Transverse colon (tissue), 4 donors: ENCODE results near the gene MMP19. TPM values are rescaled to one million over a fixed set of nuclear protein-coding genes. Genes with fewer than 3 reads are reported as not detected.
A peak's percentile ranks its signal among the peaks of the same experiment; 100 is the strongest.

Experiments
- DNase-seq: peaks from one replicate; pipeline ENCODE4 v3.0.0-alpha.2; 2019
- H3K27ac ChIP-seq, 4 donors: fragments of 200-600 bp; sonication (generic); 2 replicates each; pipeline ENCODE4 v1.5.1; 2016 to 2018; ENCODE audit warnings: inconsistent platforms in 4 of 4
- H3K27me3 ChIP-seq: fragments of 200-600 bp; sonication (generic); 2 replicates; pipeline ENCODE4 v1.5.1; 2017; ENCODE audit warnings: inconsistent platforms
- H3K36me3 ChIP-seq, 4 donors: fragments of 200-600 bp; sonication (generic); 2 replicates each; pipeline ENCODE4 v1.5.1; 2017 to 2019; ENCODE audit warnings: inconsistent platforms in 4 of 4
- H3K4me1 ChIP-seq, 4 donors: fragments of 200-600 bp; sonication (generic); 2 replicates each; pipeline ENCODE4 v1.5.1; 2017 to 2020; ENCODE audit warnings: inconsistent platforms in 4 of 4
- H3K4me3 ChIP-seq, 4 donors: fragments of 200-600 bp; sonication (generic); 1 replicate in 1 of 4; 2 replicates in 3 of 4; pipeline versions ENCODE4 v1.5.1 to v1.6.1; 2017 to 2019; ENCODE audit warnings: inconsistent platforms in 4 of 4
- H3K9me3 ChIP-seq, 2 donors: fragments of 200-600 bp; sonication (generic); 2 replicates each; pipeline ENCODE4 v1.5.1; 2017 to 2019; ENCODE audit warnings: inconsistent platforms in 2 of 2
- CTCF ChIP-seq, 5 experiments: fragments of 200-600 bp in 3 of 5; fragments of 450-650 bp in 2 of 5; sonication (generic) in 3 of 5; IDR thresholded peaks; 1 replicate in 2 of 5; 2 replicates in 3 of 5; pipeline ENCODE4 v1.5.1; 2016 to 2017; ENCODE audit warnings: antibody characterized with exemption in 5 of 5, inconsistent platforms in 3 of 5, mild to moderate bottlenecking in 2 of 5, moderate library complexity in 1 of 5
- EP300 ChIP-seq: sonication (generic); formaldehyde crosslinking; IDR thresholded peaks from one replicate; pipeline ENCODE4 v1.6.1; 2017; ENCODE audit warnings: antibody characterized with exemption, low read depth
- POLR2A ChIP-seq: fragments of 450-650 bp; IDR thresholded peaks from one replicate; pipeline ENCODE4 v1.6.1; 2016; ENCODE audit warnings: antibody characterized with exemption, mild to moderate bottlenecking, moderate library complexity
- POLR2AphosphoS5 ChIP-seq, 3 donors: sonication (generic); formaldehyde crosslinking; IDR thresholded peaks; one replicate each; pipeline ENCODE4 v1.6.1; 2016; ENCODE audit warnings: antibody characterized with exemption in 3 of 3
- WGBS, 2 donors: methylation state at CpG; one replicate each; pipeline ENCODE4 v1.1.5; 2018; ENCODE audit warnings: low coverage in 1 of 2; 5-methylcytosine and 5-hydroxymethylcytosine counted together
- in situ Hi-C, 4 donors: fragments of 200-750 bp; cut with MboI; loops; one replicate each; pipeline versions ENCODE4 v1.15.0 to v1.15.1; 2017; ENCODE audit warnings: low sequenced_read_pairs in 3 of 4, low pct_ligation_motif_present in 1 of 4, low pct_unique_long_range_greater_than_20kb in 1 of 4
- intact Hi-C: fragments of 100-400 bp; cut with DNase I; formaldehyde crosslinking; loops from one replicate; pipeline ENCODE4 v1.15.1; 2023; ENCODE audit warnings: low total_unique reads
- total RNA-seq, 4 donors: library from RNA; depleted of rRNA; stranded (reverse); fragments of >200 nt; gene quantifications; one replicate each; pipeline ENCODE4 v1.1.0, GENCODE V29; 2016

The MMP19 gene
- total RNA-seq, 4 donors from 2014 or later: 5.2 to 29.2 (median 14.8) TPM

GRCh38 chr12:55827806-55828205 is 14.9 kb downstream of the MMP19 start:
- H3K4me1 ChIP-seq: peaks cover 6 to 63% (median 38%) of the 10 kb centered on the region in 4 donors

GRCh38 chr12:55824726-55825125 is 18.0 kb downstream of the MMP19 start:
- Histone ChIP-seq H3K9me3 (no peaks in the 10 kb centered on the region), H3K27me3 (no peaks in the 10 kb centered on the region), H3K4me3 (no peak overlapping the region), H3K4me1 (peaks cover 0 to 47% (median 29%) of the 10 kb centered on the region in 4 donors), H3K27ac (peak overlapping the region in 1 of 4 donors; percentile 24), H3K36me3 (peaks cover 0 to 33% (median 13%) of the 10 kb centered on the region in 4 donors)
- no peak for DNase-seq
- intact Hi-C loops (loop anchor here (10.0 kb wide), 1 partner anchor 80 kb away; the partner anchor contains the start of gene GDF11), in situ Hi-C loops (loop anchor here in 1 of 4 donors (25.0 kb wide), 1 partner anchor 113 kb away; the partner anchor contains the start of genes DGKA and PYM1)
- 81 to 85% methylated on average over 4 to 5 of the region's 5 CpGs for WGBS, 2 donors
- TF ChIP-seq CTCF (IDR thresholded peaks at IDR 0.05): no peak
- TF ChIP-seq POLR2AphosphoS5 (IDR thresholded peaks at IDR 0.05): no peak
- no peak for TF ChIP-seq EP300
- TF ChIP-seq POLR2A: no peak

More at GRCh38 chr12:55827806-55828205, 14.9 kb downstream of the MMP19 start:
- no peaks in the 10 kb centered on the region for H3K9me3 ChIP-seq
- intact Hi-C loops: loop anchor here (10.0 kb wide), 1 partner anchor 83 kb away; the partner anchor contains the start of gene GDF11
- H3K27me3 ChIP-seq: no peaks in the 10 kb centered on the region
- peaks cover 0 to 3% (median 0%) of the 10 kb centered on the region in 4 donors for H3K36me3 ChIP-seq
- H3K27ac ChIP-seq: peak overlapping the region in 1 of 4 donors; percentile 97
- WGBS, 2 donors: 88% methylated on average over 15 of the region's 15 CpGs; no CpG with 5 or more reads in 1 of the 2 donors
- no peak overlapping the region for H3K4me3 ChIP-seq
- no peak for DNase-seq
- TF ChIP-seq POLR2A (no peak), POLR2AphosphoS5 (IDR thresholded peaks at IDR 0.05) (no peak), CTCF (IDR thresholded peaks at IDR 0.05) (no peak), EP300 (no peak)
- in situ Hi-C loops: no loop called here

- 62 to 72% methylated on average over 4 of the region's 4 CpGs for WGBS, 2 donors
- H3K4me1 ChIP-seq: peaks cover 0 to 54% (median 33%) of the 10 kb centered on the region in 4 donors
- TF ChIP-seq POLR2A (no peak), CTCF (IDR thresholded peaks at IDR 0.05) (no peak), EP300 (no peak), POLR2AphosphoS5 (IDR thresholded peaks at IDR 0.05) (no peak)
- H3K4me3 ChIP-seq: no peak overlapping the region
- H3K27me3 ChIP-seq: no peaks in the 10 kb centered on the region
- intact Hi-C loops: loop anchor here (10.0 kb wide), 1 partner anchor 79 kb away; the partner anchor contains the start of gene GDF11
- no peak overlapping the region for H3K27ac ChIP-seq
- in situ Hi-C loops: loop anchor here in 1 of 4 donors (25.0 kb wide), 1 partner anchor 114 kb away; the partner anchor contains the start of genes DGKA and PYM1
- H3K9me3 ChIP-seq: no peaks in the 10 kb centered on the region
- no peak for DNase-seq
- H3K36me3 ChIP-seq: peaks cover 0 to 33% (median 13%) of the 10 kb centered on the region in 4 donors
Measured at GRCh38 chr12:55823419-55823818, 19.3 kb downstream of the MMP19 start.

GRCh38 chr12:55822228-55822627 is 20.5 kb downstream of the MMP19 start:
- in situ Hi-C loops: loop anchor here in 1 of 4 donors (25.0 kb wide), 1 partner anchor 115 kb away; the partner anchor contains the start of genes DGKA and PYM1

More at GRCh38 chr12:55822228-55822627, 20.5 kb downstream of the MMP19 start:
- no peaks in the 10 kb centered on the region for H3K27me3 ChIP-seq
- peaks cover 0 to 43% (median 22%) of the 10 kb centered on the region in 4 donors for H3K4me1 ChIP-seq
- H3K27ac ChIP-seq: no peak overlapping the region
- TF ChIP-seq CTCF (IDR thresholded peaks at IDR 0.05): peak in 3 of 5 experiments; percentile 12 to 25 (median 18)
- TF ChIP-seq POLR2AphosphoS5 (IDR thresholded peaks at IDR 0.05): no peak
- intact Hi-C loops: loop anchor here (10.0 kb wide), 1 partner anchor 77 kb away; the partner anchor contains the start of gene GDF11
- no peak overlapping the region for H3K4me3 ChIP-seq
- 31 to 38% methylated on average over 5 to 6 of the region's 6 CpGs for WGBS, 2 donors
- peaks cover 0 to 33% (median 13%) of the 10 kb centered on the region in 4 donors for H3K36me3 ChIP-seq
- no peaks in the 10 kb centered on the region for H3K9me3 ChIP-seq
- DNase-seq: no peak
